HL-60/S4 treated with phorbol 12-myristate 13-acetate at 8.2 ng/mL for 4 days and 3 days (cell line): Measurements from ENCODE around the gene LRRC1.

Experiments
- in situ Hi-C: fragments of 300-500 bp; cut with MboI; formaldehyde crosslinking; loops from 2 replicates; pipeline ENCODE4 v1.15.0; 2022; ENCODE audit warnings: low sequenced_read_pairs

The LRRC1 gene

GRCh38 chr6:53845280-53846195 is 50.7 kb downstream of the LRRC1 start:
- in situ Hi-C loops = no loop called here

GRCh38 chr6:53846250-53846649 is 51.4 kb downstream of the LRRC1 start:
- in situ Hi-C loops = no loop called here

DNA sequence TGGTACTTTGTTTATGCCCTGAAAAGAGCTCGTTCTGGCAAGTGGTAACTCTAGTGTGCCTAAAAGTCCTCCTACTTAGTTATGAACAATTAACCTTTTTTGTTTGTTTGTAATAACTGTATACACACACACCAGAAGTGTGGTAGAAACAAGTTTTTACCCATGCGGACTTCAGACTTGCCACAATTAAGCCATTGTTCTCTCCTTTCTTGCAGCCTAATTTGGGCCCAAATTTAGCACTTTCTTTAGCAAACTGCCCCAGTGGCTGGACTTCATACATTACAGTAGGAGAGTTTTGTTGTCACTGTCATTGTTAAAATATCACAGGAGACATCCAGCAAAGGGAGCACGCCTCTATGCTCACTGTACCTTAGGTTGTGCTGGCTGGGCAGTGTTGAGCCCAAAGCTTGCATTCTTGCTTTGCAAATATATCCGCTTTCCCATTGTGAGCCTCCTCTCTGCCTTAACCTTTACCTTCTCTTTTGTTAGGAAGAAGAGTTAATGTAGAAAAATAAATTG is 53.0 kb downstream of the LRRC1 start:
- in situ Hi-C loops = no loop called here

DNA sequence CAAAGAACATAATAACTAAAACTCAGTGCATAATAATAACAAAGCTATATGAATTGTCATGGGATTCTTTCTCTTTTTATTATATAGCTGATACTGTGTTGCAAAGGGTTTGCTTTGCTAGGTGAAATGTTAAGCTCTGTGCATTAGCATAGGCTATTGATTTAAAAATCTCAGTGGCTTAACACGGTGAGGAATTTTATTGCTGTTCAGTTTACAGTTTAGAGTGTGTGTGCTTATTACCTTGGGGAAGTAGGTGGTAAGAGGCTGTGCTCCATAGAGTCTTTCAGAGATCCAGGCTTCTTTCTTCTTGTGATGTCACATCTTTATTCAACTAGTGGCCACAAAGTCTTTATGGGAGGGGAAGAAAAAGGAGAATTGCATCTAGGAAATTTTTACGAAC is 55.7 kb downstream of the LRRC1 start:
- in situ Hi-C loops = no loop called here

DNA sequence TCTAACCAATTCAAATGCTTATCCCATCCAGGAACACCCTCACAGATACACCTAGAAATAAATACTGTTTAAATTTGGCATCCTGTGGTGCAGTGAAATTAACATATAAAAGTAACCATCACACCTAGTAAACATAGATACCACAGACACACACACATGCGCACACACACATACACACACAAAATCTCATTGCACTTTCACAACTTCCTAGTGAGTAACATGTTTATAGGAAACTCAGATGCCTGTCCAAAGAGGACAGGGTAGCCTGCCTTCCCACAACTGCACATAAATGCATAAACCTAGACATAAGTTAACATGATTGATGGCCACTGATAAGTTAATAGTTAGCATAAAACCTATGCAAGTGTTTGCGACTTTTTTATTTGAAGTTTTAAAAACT is 56.8 kb downstream of the LRRC1 start:
- in situ Hi-C loops = no loop called here

DNA sequence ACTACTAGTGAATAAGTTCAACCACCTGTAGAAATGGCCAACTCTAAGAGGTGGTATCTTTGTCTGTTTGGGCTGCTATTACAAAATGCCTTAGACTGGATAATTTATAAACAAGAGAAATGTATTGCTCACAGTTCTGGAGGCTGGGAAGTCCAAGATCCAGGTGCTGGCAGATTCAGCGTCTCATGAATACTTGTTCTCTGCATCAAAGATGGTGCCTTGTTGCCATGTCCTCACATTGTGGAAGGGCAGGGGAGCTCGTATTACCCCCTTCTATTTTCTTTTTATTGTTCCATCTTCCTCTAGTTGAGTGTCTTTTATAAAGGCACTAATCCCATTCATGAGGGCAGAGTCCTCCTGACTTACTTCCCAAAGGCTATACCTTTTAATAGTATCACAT is 58.0 kb downstream of the LRRC1 start:
- in situ Hi-C loops = no loop called here

DNA sequence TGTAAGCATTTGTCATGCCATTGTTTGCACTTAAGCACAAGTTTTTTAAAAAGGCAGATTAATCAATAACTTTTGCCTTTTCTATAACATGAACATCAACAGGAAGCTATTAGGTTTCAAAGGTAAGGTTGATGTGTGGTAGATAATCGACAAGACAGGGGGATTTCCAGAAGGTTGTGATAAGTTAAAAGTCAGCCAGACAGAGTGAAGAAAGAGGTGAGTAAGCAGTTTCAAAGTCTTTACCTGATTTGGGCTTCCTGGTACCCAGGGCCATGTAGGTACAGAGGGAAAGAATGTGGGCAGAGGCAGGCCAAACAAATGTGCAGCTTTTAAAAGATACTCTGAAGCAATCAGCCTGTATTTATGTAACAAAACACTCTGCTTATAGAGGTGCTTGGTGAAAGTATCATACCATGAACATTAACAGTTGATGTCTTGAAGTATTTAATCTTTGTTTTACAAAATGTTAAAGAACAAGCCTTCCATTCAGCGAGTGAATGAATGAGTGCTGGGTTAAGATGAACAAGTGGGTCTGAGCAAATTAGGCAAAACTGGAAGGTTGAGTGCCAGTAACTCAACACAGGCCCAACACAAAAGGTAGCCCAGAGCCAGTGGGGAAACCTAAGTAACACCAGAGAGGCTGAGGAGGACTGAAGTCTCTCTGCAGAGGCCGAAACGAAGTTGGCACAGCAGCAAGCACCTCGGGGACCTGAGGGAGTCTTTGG is 60.2 kb downstream of the LRRC1 start:
- in situ Hi-C loops = no loop called here

DNA sequence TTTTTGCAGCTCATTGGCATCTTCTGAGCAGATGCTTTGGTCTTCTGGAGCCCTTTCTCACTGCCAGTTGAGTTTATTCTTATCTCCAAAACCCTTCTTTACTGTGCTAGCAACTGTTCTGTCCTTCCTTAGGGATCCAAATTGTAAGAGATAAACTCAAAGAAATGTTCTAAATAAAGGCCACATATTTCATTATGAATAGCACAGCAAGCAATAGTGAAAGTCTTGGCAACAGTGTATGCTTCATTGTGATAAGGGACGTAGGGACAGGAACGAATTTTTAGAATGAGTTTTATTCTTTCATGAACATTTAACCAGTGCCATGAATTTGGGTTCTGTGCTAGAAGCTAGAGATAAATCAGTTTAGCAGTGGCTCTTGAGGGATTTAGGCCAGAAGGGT is 61.1 kb downstream of the LRRC1 start:
- in situ Hi-C loops = no loop called here

GRCh38 chr6:53857318-53858094 is 62.7 kb downstream of the LRRC1 start:
- in situ Hi-C loops = no loop called here

DNA sequence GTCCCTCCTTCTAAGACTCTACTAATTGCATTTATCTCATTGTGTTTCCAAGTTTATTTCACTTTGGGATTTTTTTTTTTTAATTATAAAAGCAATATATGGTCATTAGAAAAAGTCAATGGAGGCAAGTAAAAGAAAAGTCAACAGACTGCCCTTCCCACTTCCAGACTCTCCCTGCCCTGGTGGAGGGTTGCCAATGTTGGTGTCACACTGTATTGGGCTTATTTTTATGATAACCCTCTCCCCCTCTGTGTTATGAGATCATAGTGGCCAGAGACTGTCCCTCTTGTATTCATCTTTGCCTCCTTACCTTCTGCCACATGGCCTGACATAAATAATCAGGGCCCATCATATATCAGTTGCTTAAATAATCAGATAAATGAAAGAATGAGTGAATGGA is 63.4 kb downstream of the LRRC1 start:
- in situ Hi-C loops = no loop called here

GRCh38 chr6:53858913-53859312 is 64.1 kb downstream of the LRRC1 start:
- in situ Hi-C loops = no loop called here

- in situ Hi-C loops = no loop called here
Measured at GRCh38 chr6:53860511-53860910, 65.7 kb downstream of the LRRC1 start.

- in situ Hi-C loops = no loop called here
Measured at GRCh38 chr6:53861518-53861917, 66.7 kb downstream of the LRRC1 start.

GRCh38 chr6:53862662-53863462 is 68.1 kb downstream of the LRRC1 start:
- in situ Hi-C loops = no loop called here

GRCh38 chr6:53864781-53865180 is 70.0 kb downstream of the LRRC1 start:
- in situ Hi-C loops = no loop called here

GRCh38 chr6:53866226-53866625 is 71.4 kb downstream of the LRRC1 start:
- in situ Hi-C loops = no loop called here

DNA sequence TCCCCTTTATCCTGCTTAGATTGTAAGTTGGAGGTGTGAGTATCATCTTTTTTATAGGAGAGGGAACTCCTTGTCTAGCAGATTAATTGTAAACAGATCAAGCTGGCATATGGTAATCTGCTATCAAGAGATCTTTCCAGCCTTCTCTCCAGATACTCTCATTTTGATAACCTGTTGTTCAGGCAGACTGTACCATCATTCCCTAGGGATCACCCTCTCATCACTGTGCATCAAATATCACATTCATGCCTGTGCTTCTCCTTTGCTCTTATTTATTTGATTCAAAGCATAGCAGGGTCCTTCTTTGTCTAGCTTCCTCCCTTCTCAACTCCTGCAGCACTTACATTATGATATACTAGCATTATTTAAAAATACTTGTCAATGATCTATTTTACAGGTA is 73.8 kb downstream of the LRRC1 start:
- in situ Hi-C loops = no loop called here

DNA sequence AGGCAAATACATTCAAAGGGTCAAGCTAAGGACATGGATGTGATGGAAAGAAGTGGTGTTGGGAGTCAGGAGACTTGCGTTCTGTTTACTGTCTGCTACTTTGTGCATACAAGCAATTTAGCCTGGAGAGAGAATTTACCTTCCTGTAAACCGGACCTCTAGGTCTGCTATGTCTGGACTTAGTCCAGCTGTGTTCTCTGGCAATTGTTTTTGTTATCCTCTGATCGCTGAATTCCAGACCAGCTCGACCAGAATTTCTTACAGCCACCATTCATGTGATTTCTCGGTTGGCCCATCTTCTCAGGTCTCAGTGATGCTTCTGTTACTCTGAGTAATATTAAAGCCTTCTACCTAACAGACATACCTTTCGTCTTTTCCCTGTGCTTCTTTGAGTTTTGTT is 75.2 kb downstream of the LRRC1 start:
- in situ Hi-C loops = no loop called here

GRCh38 chr6:53873922-53874321 is 79.1 kb downstream of the LRRC1 start:
- in situ Hi-C loops = no loop called here

GRCh38 chr6:53874964-53875363 is 80.2 kb downstream of the LRRC1 start:
- in situ Hi-C loops = no loop called here
